ENCODE results near the gene MS4A4A.

Gene MS4A4A

GRCh38 chr11:60339356-60339755 is 58.9 kb downstream of the MS4A4A start:
- TF ChIP-seq EP300 (IDR thresholded peaks at IDR 0.05; ENCODE audit: borderline replicate concordance) = no peak
- TF ChIP-seq TCF12 (IDR thresholded peaks at IDR 0.05; ENCODE audit: low read depth) = no peak
- TF ChIP-seq RAD21 (IDR thresholded peaks at IDR 0.05; ENCODE audit: low read depth) = no peak
- no peak for TF ChIP-seq MAX (IDR thresholded peaks at IDR 0.05)
- TF ChIP-seq REST (IDR thresholded peaks at IDR 0.05; ENCODE audit: low read depth) = no peak
- no peak for TF ChIP-seq USF1 (IDR thresholded peaks at IDR 0.05)
- TF ChIP-seq TEAD4 (IDR thresholded peaks at IDR 0.05) = no peak
- TF ChIP-seq FOXM1 (IDR thresholded peaks at IDR 0.05; ENCODE audit: borderline replicate concordance, low read depth) = no peak
- TF ChIP-seq CEBPB (IDR thresholded peaks at IDR 0.05) = no peak

- TF ChIP-seq CREB1 (IDR thresholded peaks at IDR 0.05; ENCODE audit: low read depth) (no peak), NFIC (IDR thresholded peaks at IDR 0.05) (no peak), REST (IDR thresholded peaks at IDR 0.05; ENCODE audit: low read depth) (no peak)
These were observed 62.7 kb downstream of the MS4A4A start for GRCh38 chr11:60343094-60343704.

GRCh38 chr11:60344146-60344545 is 63.7 kb downstream of the MS4A4A start:
- no peak for TF ChIP-seq ZBTB7A (IDR thresholded peaks at IDR 0.05; ENCODE audit: low read depth)
- TF ChIP-seq TAF1 (IDR thresholded peaks at IDR 0.05; ENCODE audit: low read depth) = no peak
- no peak for TF ChIP-seq TEAD4 (IDR thresholded peaks at IDR 0.05)
- TF ChIP-seq MAX (IDR thresholded peaks at IDR 0.05) = no peak
- TF ChIP-seq EGR1 (IDR thresholded peaks at IDR 0.05) = no peak
- no peak for TF ChIP-seq FOXM1 (IDR thresholded peaks at IDR 0.05; ENCODE audit: borderline replicate concordance, low read depth)
- no peak for TF ChIP-seq NFIC (IDR thresholded peaks at IDR 0.05)
- TF ChIP-seq CEBPB (IDR thresholded peaks at IDR 0.05) = no peak
- TF ChIP-seq TCF12 (IDR thresholded peaks at IDR 0.05; ENCODE audit: low read depth) = no peak
- TF ChIP-seq RAD21 (IDR thresholded peaks at IDR 0.05; ENCODE audit: low read depth) = no peak
- TF ChIP-seq EP300 (IDR thresholded peaks at IDR 0.05; ENCODE audit: borderline replicate concordance) = no peak

- TF ChIP-seq NFIC (IDR thresholded peaks at IDR 0.05) (peak; percentile 56; the same call in 1 of the 2 replicates), EP300 (IDR thresholded peaks at IDR 0.05; ENCODE audit: borderline replicate concordance) (no peak)
These were observed 65.0 kb downstream of the MS4A4A start for GRCh38 chr11:60345489-60345888.

GRCh38 chr11:60347084-60347797 is 66.8 kb downstream of the MS4A4A start:
- no peak for TF ChIP-seq CEBPB (IDR thresholded peaks at IDR 0.05)
- no peak for TF ChIP-seq EP300 (IDR thresholded peaks at IDR 0.05; ENCODE audit: borderline replicate concordance)
- no peak for TF ChIP-seq NFIC (IDR thresholded peaks at IDR 0.05)
- TF ChIP-seq TEAD4 (IDR thresholded peaks at IDR 0.05) = no peak
- TF ChIP-seq TCF12 (IDR thresholded peaks at IDR 0.05; ENCODE audit: low read depth) = no peak
- no peak for TF ChIP-seq MAX (IDR thresholded peaks at IDR 0.05)
- TF ChIP-seq FOXM1 (IDR thresholded peaks at IDR 0.05; ENCODE audit: borderline replicate concordance, low read depth) = no peak

- TF ChIP-seq EP300 (IDR thresholded peaks at IDR 0.05; ENCODE audit: borderline replicate concordance) (no peak), RAD21 (IDR thresholded peaks at IDR 0.05; ENCODE audit: low read depth) (no peak), FOXM1 (IDR thresholded peaks at IDR 0.05; ENCODE audit: borderline replicate concordance, low read depth) (no peak), REST (IDR thresholded peaks at IDR 0.05; ENCODE audit: low read depth) (no peak), USF1 (IDR thresholded peaks at IDR 0.05) (no peak), CREB1 (IDR thresholded peaks at IDR 0.05; ENCODE audit: low read depth) (no peak), TAF1 (IDR thresholded peaks at IDR 0.05; ENCODE audit: low read depth) (no peak), TEAD4 (IDR thresholded peaks at IDR 0.05) (no peak), YY1 (IDR thresholded peaks at IDR 0.05; ENCODE audit: low read depth) (no peak), EGR1 (IDR thresholded peaks at IDR 0.05) (no peak), CEBPB (IDR thresholded peaks at IDR 0.05) (no peak), MAX (IDR thresholded peaks at IDR 0.05) (no peak)
These were observed 67.7 kb downstream of the MS4A4A start for GRCh38 chr11:60348116-60348515.

Measured in Ishikawa (cell line).